NT2/D1 (cell line): ENCODE measurements around the gene INSC.

Experiments used
- SUZ12 ChIP-seq: IDR thresholded peaks from 2 replicates; pipeline ENCODE4 v1.6.1; 2011; ENCODE audit not compliant: insufficient read length, insufficient read depth; ENCODE audit errors: extremely low read depth
- YY1 ChIP-seq: IDR thresholded peaks from 2 replicates; pipeline ENCODE4 v1.6.1; 2011; ENCODE audit not compliant: insufficient read length, insufficient read depth
- ZNF274 ChIP-seq: IDR thresholded peaks from 2 replicates; pipeline ENCODE4 v1.6.1; 2011; ENCODE audit warnings: mild to moderate bottlenecking, low read depth, low read length

DNA sequence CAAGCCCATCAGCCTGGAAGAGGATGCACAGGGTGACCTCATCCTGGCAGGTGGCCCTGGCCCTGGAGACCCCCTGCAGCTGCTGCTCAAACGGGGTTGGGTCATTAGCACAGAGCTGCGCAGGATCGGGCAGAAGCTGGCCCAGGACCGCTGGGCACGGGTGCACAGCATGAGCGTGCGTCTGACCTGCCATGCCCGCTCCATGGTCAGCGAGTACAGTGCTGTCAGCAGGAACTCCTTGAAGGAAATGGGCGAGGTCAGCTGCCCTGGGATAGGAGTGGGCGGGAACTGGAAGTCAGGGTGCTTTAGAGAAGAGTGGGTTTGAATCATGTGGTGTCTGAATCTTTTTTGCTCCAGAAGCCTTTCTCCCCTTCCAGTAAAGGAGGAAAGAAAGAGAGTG is 61.1 kb downstream of the INSC start:
- TF ChIP-seq ZNF274 (no peak), SUZ12 (no peak), YY1 (no peak)
